ENCODE measurements around the gene ZNF253.

DNA sequence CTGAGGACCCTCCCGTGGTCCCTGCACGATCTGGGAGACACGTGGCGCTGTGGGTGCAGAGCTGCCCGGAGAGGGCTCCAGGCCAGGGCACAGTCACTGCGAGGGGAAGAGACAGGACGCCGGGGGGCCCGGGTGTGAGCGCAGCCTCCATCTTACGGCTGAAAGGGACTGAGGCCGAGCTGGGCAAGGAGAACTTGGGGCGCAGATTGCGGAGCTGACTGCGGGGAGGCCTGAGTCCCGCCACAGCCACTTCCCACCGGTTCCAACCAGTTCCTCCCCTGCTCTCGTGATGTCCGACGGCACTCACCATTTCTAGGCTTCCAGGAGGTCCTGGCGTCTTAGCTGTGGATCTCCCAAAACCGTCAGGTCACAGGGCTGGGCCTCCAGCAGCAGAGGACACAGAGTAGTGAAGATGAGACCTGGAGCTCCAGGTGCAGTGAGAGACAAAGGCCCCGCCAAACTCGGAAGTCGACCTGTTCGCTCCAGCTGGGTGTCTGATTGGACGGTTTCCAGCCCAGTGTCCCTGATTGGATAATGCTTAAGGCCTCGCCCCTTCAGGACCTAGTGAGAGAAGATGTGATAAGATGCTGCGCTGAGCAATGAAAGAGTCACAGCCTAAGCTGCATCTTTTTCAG is 4.8 kb upstream of the ZNF253 start:
- TF ChIP-seq ZFX (IDR thresholded peaks at IDR 0.05) = no peak
- TF ChIP-seq, protein P1, sequence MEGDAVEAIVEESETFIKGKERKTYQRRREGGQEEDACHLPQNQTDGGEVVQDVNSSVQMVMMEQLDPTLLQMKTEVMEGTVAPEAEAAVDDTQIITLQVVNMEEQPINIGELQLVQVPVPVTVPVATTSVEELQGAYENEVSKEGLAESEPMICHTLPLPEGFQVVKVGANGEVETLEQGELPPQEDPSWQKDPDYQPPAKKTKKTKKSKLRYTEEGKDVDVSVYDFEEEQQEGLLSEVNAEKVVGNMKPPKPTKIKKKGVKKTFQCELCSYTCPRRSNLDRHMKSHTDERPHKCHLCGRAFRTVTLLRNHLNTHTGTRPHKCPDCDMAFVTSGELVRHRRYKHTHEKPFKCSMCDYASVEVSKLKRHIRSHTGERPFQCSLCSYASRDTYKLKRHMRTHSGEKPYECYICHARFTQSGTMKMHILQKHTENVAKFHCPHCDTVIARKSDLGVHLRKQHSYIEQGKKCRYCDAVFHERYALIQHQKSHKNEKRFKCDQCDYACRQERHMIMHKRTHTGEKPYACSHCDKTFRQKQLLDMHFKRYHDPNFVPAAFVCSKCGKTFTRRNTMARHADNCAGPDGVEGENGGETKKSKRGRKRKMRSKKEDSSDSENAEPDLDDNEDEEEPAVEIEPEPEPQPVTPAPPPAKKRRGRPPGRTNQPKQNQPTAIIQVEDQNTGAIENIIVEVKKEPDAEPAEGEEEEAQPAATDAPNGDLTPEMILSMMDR (conservative IDR thresholded peaks at IDR 0.05) = no peak

Data from C4-2B (cell line).